Keratinocyte (primary cell): ENCODE measurements around the gene MAP4K3. TPM values are rescaled to one million over a fixed set of nuclear protein-coding genes. Genes with fewer than 3 reads are reported as not detected.

Source experiments
- DNase-seq: peaks from one replicate; pipeline ENCODE4 v3.0.0-alpha.2; 2011; ENCODE audit warnings: low read depth, missing footprints, low spot score
- FAIRE-seq: peaks from 2 replicates; lab custom pipeline; 2011; peaks lifted over from hg19 to GRCh38; lab: Jason Lieb, UNC
- H2AFZ ChIP-seq: 2 replicates; pipeline ENCODE4 v1.6.0; 2012; ENCODE audit warnings: low read length, control low read depth, inconsistent platforms; ENCODE audit not compliant: control insufficient read depth
- H3K27ac ChIP-seq: 2 replicates; pipeline ENCODE4 v1.5.1; 2011; ENCODE audit warnings: low read length; ENCODE audit not compliant: control insufficient read depth, insufficient read depth
- H3K27me3 ChIP-seq: 3 replicates; pipeline ENCODE4 v1.6.0; 2011; ENCODE audit warnings: low read length; ENCODE audit not compliant: control insufficient read depth, insufficient read depth; ENCODE audit errors: extremely low read depth
- H3K36me3 ChIP-seq, 2 experiments: 2 replicates in 1 of 2; 3 replicates in 1 of 2; pipeline ENCODE4 v1.5.1; 2011; ENCODE audit warnings: low read length in 2 of 2, mild to moderate bottlenecking in 1 of 2; ENCODE audit not compliant: control insufficient read depth in 2 of 2, insufficient read depth in 2 of 2; ENCODE audit errors: extremely low read depth in 1 of 2
- H3K4me1 ChIP-seq: 3 replicates; pipeline ENCODE4 v1.5.1; 2011; ENCODE audit warnings: low read length; ENCODE audit not compliant: control insufficient read depth, insufficient read depth; ENCODE audit errors: extremely low read depth
- H3K4me2 ChIP-seq: 3 replicates; pipeline ENCODE4 v1.6.0; 2011; ENCODE audit warnings: low read depth, low read length; ENCODE audit not compliant: control insufficient read depth, insufficient read depth; ENCODE audit errors: extremely low read depth
- H3K4me3 ChIP-seq, 3 experiments: fragments of 200-600 bp in 1 of 3; sonication (generic) in 1 of 3; 2 replicates in 2 of 3; 3 replicates in 1 of 3; pipeline ENCODE4 v1.5.1; 2011 to 2016; ENCODE audit warnings: low read length in 3 of 3, mild to moderate bottlenecking in 3 of 3, control low read depth in 2 of 3, inconsistent platforms in 1 of 3, low read depth in 1 of 3, mixed read lengths in 1 of 3, mixed run types in 1 of 3, moderate library complexity in 1 of 3; ENCODE audit not compliant: control insufficient read depth in 2 of 3, insufficient read depth in 2 of 3; ENCODE audit errors: extremely low read depth in 1 of 3
- H3K79me2 ChIP-seq: 2 replicates; pipeline ENCODE4 v1.6.0; 2012; ENCODE audit warnings: low read length; ENCODE audit not compliant: control insufficient read depth, insufficient read depth
- H3K9ac ChIP-seq: 3 replicates; pipeline ENCODE4 v1.6.0; 2011; ENCODE audit warnings: low read length; ENCODE audit not compliant: control insufficient read depth, insufficient read depth; ENCODE audit errors: extremely low read depth
- H3K9me1 ChIP-seq: 3 replicates; pipeline ENCODE4 v1.6.0; 2011; ENCODE audit warnings: low read length; ENCODE audit not compliant: control insufficient read depth, insufficient read depth; ENCODE audit errors: extremely low read depth
- H3K9me3 ChIP-seq: 2 replicates; pipeline ENCODE4 v1.5.1; 2012; ENCODE audit warnings: low read depth, low read length; ENCODE audit not compliant: control insufficient read depth
- H4K20me1 ChIP-seq: 3 replicates; pipeline ENCODE4 v1.6.0; 2011; ENCODE audit warnings: low read length; ENCODE audit not compliant: control insufficient read depth, insufficient read depth; ENCODE audit errors: extremely low read depth
- CTCF ChIP-seq, 3 experiments: IDR thresholded peaks in 1 of 3; conservative IDR thresholded peaks in 1 of 3; optimal IDR thresholded peaks in 1 of 3; 2 replicates in 2 of 3; 3 replicates in 1 of 3; pipeline versions ENCODE3 to v1.5.1; 2011; ENCODE audit warnings: low read length in 3 of 3, mild to moderate bottlenecking in 3 of 3, moderate library complexity in 2 of 3, control low read depth in 1 of 3, inconsistent platforms in 1 of 3; ENCODE audit not compliant: insufficient read depth in 2 of 3; ENCODE audit errors: extremely low read depth in 1 of 3
- EZH2 ChIP-seq: IDR thresholded peaks from one replicate; pipeline ENCODE4 v1.6.1; 2012; ENCODE audit warnings: inconsistent platforms, mild to moderate bottlenecking, low read length, moderate library complexity
- dilution Hi-C: fragments of 300-500 bp; cut with MboI; formaldehyde crosslinking; loops from one replicate; pipeline ENCODE4 v1.7.0; 2020; ENCODE audit warnings: low sequenced_read_pairs; ENCODE audit not compliant: extremely low pct_ligation_motif_present
- polyA plus RNA-seq, 5 experiments: library from polyadenylated mRNA; depleted of rRNA in 3 of 5; stranded (reverse) in 3 of 5; stranded (forward) in 1 of 5; unstranded in 1 of 5; fragments of >200 nt; gene quantifications; 1 replicate in 1 of 5; 2 replicates in 3 of 5; 3 replicates in 1 of 5; pipeline versions ENCODE4 v1.2.1 to v1.2.3, GENCODE V29; 2011 to 2012; ENCODE audit warnings: missing spikeins in 2 of 5, low read depth in 1 of 5, low replicate concordance in 1 of 5

The MAP4K3 gene
- polyA plus RNA-seq, 1 donor (not counting 4 experiments of a cell fraction or from before 2014, with no cell fraction given): 19.4 TPM

- H3K4me2 ChIP-seq: no peak overlapping the region
- H4K20me1 ChIP-seq: no peaks in the 10 kb centered on the region
- FAIRE-seq: no peak
- no peak for DNase-seq
- no peaks in the 10 kb centered on the region for H3K4me1 ChIP-seq
- no peaks in the 10 kb centered on the region for H3K9me1 ChIP-seq
- H3K9me3 ChIP-seq: no peaks in the 10 kb centered on the region
- H3K27ac ChIP-seq: no peak overlapping the region
- H3K27me3 ChIP-seq: no peaks in the 10 kb centered on the region
- TF ChIP-seq EZH2 (no peak), CTCF (optimal IDR thresholded peaks at IDR 0.05 in 1 of 3, IDR thresholded peaks at IDR 0.05 in 1 of 3, conservative IDR thresholded peaks at IDR 0.05 in 1 of 3; ENCODE audit: extremely low read depth in 1 of 3, insufficient read depth in 2 of 3, low read length in 3 of 3) (no peak)
- H2AFZ ChIP-seq: no peak overlapping the region
- dilution Hi-C loops: no loop called here
- peaks cover 0 to 2% of the 10 kb centered on the region in 2 experiments for H3K36me3 ChIP-seq
- no peak overlapping the region for H3K4me3 ChIP-seq
- no peak overlapping the region for H3K9ac ChIP-seq
- no peaks in the 10 kb centered on the region for H3K79me2 ChIP-seq
These were observed 181.0 kb downstream of the MAP4K3 start for GRCh38 chr2:39256040-39256439.

- no peak for TF ChIP-seq EZH2
- no peak for TF ChIP-seq CTCF (optimal IDR thresholded peaks at IDR 0.05 in 1 of 3, IDR thresholded peaks at IDR 0.05 in 1 of 3, conservative IDR thresholded peaks at IDR 0.05 in 1 of 3; ENCODE audit: extremely low read depth in 1 of 3, insufficient read depth in 2 of 3, low read length in 3 of 3)
- Histone ChIP-seq H3K79me2 (no peaks in the 10 kb centered on the region), H3K9me1 (no peaks in the 10 kb centered on the region), H3K36me3 (peaks cover 0 to 2% of the 10 kb centered on the region in 2 experiments), H3K27ac (no peak overlapping the region), H3K27me3 (no peaks in the 10 kb centered on the region), H3K9me3 (no peaks in the 10 kb centered on the region), H3K4me3 (no peak overlapping the region), H2AFZ (no peak overlapping the region), H3K9ac (no peak overlapping the region), H3K4me1 (no peaks in the 10 kb centered on the region), H4K20me1 (no peaks in the 10 kb centered on the region), H3K4me2 (no peak overlapping the region)
- DNase-seq (no peak), FAIRE-seq (no peak)
- dilution Hi-C loops: no loop called here
These were observed 184.1 kb downstream of the MAP4K3 start for GRCh38 chr2:39252888-39253518.
